Thyroid gland (tissue), 4 donors: ENCODE results near the gene RELA.

Source experiments
- POLR2A ChIP-seq, 2 donors: fragments of 450-650 bp; IDR thresholded peaks; one replicate each; pipeline ENCODE4 v1.6.1; 2017; ENCODE audit warnings: antibody characterized with exemption in 2 of 2, mild to moderate bottlenecking in 2 of 2, moderate library complexity in 1 of 2
- TF ChIP-seq, protein P1 (sequence below), 6 experiments: fragments of 200-600 bp in 3 of 6; fragments of 450-650 bp in 3 of 6; sonication (generic) in 3 of 6; IDR thresholded peaks; one replicate each; pipeline ENCODE4 v1.5.1; 2016 to 2019; ENCODE audit warnings: antibody characterized with exemption in 6 of 6, mild to moderate bottlenecking in 2 of 6, inconsistent platforms in 1 of 6, moderate library complexity in 1 of 6

- TF ChIP-seq, protein P1, sequence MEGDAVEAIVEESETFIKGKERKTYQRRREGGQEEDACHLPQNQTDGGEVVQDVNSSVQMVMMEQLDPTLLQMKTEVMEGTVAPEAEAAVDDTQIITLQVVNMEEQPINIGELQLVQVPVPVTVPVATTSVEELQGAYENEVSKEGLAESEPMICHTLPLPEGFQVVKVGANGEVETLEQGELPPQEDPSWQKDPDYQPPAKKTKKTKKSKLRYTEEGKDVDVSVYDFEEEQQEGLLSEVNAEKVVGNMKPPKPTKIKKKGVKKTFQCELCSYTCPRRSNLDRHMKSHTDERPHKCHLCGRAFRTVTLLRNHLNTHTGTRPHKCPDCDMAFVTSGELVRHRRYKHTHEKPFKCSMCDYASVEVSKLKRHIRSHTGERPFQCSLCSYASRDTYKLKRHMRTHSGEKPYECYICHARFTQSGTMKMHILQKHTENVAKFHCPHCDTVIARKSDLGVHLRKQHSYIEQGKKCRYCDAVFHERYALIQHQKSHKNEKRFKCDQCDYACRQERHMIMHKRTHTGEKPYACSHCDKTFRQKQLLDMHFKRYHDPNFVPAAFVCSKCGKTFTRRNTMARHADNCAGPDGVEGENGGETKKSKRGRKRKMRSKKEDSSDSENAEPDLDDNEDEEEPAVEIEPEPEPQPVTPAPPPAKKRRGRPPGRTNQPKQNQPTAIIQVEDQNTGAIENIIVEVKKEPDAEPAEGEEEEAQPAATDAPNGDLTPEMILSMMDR (IDR thresholded peaks at IDR 0.05), result no peak
- no peak for TF ChIP-seq POLR2A (IDR thresholded peaks at IDR 0.05)
Observed at GRCh38 chr11:65658174-65659021, 4.3 kb downstream of the RELA start.
